Pericardium fibroblast (primary cell): ENCODE results near the gene ZNF728. TPM values are rescaled to one million over a fixed set of nuclear protein-coding genes. Genes with fewer than 3 reads are reported as not detected.

ENCODE experiments used
- total RNA-seq: library from RNA; depleted of rRNA; stranded (reverse); fragments of >200 nt; gene quantifications from 2 replicates; pipeline ENCODE4 v1.2.3, GENCODE V29; 2015

Gene ZNF728
- 0.09 TPM in 1 of 2 replicates, not detected in the other for total RNA-seq

DNA sequence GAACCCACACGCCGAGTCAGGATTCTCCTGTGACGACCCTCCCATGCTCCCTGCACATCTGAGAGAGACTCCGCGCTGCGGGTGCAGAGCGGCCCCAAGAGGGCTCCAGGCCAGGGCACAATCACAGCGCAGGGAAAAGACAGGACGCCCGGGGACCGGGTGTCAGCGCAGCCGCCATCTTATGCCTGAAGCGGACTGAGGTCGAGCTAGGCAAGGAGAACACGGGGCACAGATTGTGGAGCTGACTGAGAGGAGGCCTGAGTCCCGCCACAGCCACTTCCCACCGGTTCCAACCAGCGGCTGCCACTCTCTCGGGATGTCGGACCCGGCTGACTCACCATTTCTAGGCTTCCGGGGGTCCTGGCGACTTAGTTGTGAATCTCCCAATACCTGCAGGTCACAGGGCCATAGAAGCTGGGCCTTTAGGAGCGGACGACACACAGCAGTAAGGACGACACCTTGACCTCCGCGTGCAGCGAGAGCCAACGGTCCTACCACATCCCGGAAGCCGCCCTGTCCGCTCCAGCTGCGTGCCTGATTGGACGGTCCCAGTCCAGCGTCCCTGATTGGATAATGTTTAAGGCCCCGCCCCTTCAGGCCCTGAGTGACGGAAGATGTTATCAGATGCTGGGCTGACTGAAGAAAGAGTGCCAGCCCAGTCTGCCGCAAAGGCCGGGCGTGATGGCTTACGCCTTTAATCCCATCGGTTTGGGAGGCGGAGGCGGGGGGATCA, at the start of gene ZNF728:
ZNF728 (minus strand) TSS at position 487 of the 733 bp plus-strand sequence; CDS start at position 341, 146 bp downstream.

Other genes with a start within 250 kb of the ZNF728 start
- gene ZNF99, start 219.0 kb downstream of the ZNF728 start, total RNA-seq, result not detected in 2 replicates
- gene ZNF723, start 170.9 kb downstream of the ZNF728 start, total RNA-seq, result not detected in 2 replicates
- gene ZNF730, start 113.8 kb upstream of the ZNF728 start, total RNA-seq, result 1.5 TPM in 1 of 2 replicates, not detected in the other
- gene ZNF724, start 247.2 kb upstream of the ZNF728 start, total RNA-seq, result 0.34 and 2.0 TPM in 2 replicates